ENCODE data around the gene CD300LF. TPM values are rescaled to one million over a fixed set of nuclear protein-coding genes. Genes with fewer than 3 reads are reported as not detected.

The CD300LF gene
- total RNA-seq (2014; rRNA removed; shearing (Covaris generic)): not detected in 2 replicates

- DNase-seq (ENCODE audit: low read depth): no peak
Observed at GRCh38 chr17:74712756-74713155, at the start of gene CD300LF. Gene CD300LF, minus strand, starts transcription at chr17:74712923. Its CDS starts 57 bp downstream, at chr17:74712866.

GRCh38 chr17:74761931-74762330 lies 49.2 kb upstream of the CD300LF start:
- DNase-seq (ENCODE audit: low read depth): no peak

DNA sequence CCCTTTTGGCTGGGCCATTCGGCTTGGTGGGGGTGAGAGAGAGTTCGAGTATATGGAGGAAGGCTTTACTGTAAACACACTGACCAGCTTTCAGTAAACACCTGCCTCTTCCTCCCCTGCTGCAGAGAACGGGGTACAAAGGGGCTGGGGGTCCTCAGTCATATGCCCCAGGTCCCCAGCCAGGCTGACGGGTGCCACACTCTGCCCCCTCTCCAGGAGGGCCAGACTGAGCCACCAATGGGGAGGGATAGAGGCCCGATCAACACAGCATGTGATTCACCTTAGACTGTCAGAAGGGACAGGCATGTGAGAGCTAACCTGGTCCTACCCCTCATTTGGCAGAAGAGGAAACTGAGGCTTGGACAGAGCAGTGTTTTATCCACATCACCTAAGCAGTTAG lies 48.7 kb upstream of the CD300LF start:
- DNase-seq (ENCODE audit: low read depth): no peak

DNA sequence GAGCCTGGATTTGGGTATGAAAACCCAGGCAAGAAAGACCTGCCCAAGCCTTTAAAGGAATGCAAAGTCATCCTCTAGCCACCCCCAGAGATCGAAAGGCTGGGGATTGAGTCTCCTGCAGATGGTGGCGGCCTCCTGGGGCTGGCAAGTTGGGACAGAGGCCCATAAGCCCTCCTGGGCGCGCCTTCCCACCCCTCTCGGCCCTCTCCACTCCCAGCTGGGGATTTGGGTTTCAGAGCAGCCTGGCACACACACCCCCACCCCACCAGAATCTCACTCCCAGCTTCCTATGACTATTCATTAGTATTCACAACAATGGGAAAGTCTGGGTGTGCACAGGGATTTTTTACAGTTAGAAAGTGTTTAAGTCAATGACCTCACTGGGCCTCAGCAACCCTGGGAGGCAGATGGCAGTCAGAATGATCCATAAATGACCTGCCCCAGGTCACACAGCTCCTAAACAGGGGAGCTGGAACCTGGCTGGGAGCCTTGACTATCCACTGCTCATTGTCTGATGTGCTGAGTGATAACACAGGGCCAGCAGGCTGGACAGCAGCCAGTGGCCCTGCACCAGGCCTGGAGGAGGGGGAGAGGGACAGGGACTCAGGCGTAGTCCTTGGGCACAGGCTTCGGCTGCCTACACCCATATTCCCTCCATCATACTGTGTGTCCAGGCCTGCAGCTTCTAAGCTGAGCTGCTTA lies 47.8 kb upstream of the CD300LF start:
- peak; percentile 57 for DNase-seq (ENCODE audit: low read depth)

DNA sequence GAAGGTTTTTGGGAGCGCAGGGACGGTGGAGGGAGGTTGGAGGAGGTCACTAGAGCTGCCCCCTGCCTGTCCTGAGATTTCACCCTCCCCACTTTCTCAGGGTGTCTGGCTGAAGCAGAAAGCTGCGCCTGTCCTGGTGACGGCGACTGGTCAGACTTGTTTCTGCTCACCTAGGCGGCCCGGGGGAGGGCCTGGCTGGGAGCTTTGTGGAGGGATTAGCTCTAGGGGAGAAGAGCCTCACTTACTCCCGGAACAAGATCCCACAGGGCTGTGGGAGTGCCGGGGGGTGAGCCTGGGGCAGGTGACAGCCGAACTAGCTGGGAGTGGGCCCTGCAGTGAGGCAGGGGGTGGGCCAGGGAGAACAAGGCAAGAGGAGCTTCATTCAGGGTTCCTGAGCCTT lies 47.2 kb upstream of the CD300LF start:
- DNase-seq (ENCODE audit: low read depth): no peak

DNA sequence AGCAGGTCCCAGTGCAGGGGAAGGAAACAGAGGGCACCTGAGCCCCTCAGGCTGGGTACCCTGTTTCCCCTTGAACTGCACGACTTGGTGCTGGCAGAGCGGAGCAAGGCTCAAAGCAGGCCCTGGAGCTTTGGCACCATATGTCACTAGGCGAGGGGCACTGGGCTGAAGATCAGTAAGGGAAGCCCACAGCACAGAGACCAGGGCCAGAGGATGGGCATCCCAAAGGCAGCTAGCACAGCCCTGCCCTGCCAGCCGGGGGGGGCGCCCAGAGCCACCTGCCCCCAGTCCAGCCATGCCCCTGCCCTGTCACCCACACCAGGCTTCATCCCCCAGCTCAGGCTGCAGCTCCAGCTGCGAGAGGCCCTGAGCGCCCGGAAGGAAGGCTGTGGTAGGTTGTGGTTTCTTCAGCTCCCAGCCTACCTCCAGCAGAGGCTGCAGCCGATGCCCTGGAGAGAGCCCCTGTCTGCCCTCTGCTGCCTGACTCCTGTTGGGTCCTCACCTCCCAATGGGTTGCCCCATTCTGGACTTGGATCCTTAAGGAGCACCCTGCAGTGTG lies 46.6 kb upstream of the CD300LF start:
- DNase-seq (ENCODE audit: low read depth): peak; percentile 56

DNA sequence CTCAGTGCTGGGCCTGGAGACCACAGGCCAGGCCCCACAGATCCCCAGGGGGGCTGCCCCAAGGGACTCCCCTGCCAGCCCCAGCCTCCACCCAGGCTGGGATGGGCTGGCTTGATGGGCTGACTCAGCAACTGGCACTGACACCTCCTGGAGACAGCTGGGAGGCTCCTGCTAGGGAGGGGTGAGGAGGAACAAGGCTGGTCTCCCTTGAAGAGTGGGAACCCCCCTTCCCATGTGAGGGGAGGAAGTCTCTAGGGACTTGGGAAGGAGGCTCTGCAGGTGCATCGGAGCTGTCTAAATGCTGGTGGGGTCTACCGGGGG lies 46.1 kb upstream of the CD300LF start:
- DNase-seq (ENCODE audit: low read depth): peak; percentile 52

DNA sequence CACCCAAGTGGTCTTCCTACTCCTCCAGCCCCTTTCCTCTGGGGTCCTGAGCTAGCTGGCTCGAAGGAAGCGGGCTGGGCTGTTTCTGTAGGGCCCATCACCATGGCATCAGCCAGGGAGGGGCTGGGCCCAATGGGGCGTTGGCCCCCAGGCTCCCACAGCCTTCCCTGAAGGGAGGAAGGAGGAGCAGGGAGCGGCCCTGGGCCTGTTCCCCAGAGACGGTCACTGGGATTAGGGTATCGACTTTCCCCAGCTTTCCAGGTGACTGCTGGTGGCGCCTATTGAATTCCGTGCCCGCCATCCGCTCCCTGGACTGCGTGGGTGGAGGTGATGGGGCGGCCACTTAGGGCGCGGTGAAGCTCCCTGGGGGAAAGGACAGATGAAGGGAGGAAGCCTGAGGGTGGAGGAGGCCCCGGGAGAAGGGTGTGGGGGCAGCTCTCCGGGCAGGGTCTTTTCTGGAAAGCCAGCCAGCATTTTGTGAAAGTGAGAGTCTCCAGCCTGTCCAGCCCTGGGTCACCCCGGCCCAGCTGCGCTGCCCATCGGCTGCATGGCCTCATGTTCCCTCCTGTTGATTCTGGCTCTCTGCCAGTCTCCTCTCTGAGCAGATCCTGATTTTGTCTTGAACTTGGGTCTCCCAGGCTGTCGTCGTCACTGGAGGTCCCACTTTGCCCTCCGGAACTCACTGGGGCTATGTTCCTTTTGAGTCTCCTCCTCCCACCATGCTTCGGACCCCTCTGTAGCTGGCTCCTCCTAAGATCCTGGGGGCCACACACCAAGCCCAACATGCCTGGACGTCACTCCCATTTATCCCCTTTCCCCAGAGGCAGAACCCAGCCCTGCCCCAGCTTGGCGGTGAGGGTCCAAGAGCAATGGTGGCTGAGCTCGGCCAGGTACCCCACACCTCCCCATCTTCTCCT lies 45.5 kb upstream of the CD300LF start:
- DNase-seq (ENCODE audit: low read depth): no peak

DNA sequence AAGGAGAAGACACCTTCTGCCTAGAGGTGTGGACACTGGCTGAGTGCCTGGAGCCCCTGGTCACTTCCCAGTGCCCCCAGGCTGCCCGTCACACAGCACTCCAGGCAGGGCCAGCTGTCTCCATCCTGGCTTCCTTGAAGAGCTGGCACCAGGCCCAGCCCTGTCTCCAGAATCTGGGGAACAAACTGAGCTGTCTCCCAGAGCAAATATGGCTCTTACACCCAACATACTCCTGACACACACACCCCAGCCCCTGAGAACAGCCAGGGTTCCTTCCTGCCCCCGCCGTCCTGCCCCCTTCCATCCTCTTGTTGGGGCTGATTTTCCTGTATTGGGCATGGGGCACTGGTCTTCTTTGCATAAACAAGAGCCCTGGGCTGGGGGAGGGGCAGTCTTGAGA lies 44.8 kb upstream of the CD300LF start:
- DNase-seq (ENCODE audit: low read depth): peak; percentile 67

GRCh38 chr17:74756891-74757290 lies 44.2 kb upstream of the CD300LF start:
- no peak for DNase-seq (ENCODE audit: low read depth)

- DNase-seq (ENCODE audit: low read depth): no peak
Observed at GRCh38 chr17:74755533-74755932, 42.8 kb upstream of the CD300LF start.

DNA sequence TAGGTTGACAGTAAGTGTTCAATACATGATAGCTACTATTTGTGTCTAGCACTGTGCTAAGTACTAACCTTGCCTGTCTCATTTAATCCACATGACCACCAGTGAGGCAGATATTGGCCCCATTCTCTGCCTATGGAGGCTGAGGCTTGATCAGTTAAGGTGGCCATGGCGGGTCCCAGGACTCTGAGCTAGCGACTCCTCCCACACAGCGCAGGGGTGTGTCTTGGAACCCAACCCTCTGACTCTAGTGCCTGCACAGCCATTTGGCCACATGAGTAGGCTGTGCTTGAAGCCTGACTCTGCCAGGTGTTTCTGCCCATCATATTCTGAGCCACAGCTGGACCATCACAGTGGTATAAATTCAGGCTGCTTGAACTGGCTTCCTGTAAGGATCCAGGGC lies 42.1 kb upstream of the CD300LF start:
- no peak for DNase-seq (ENCODE audit: low read depth)

- DNase-seq (ENCODE audit: low read depth): no peak
Observed at GRCh38 chr17:74752822-74753401, 40.2 kb upstream of the CD300LF start.

- no peak for DNase-seq (ENCODE audit: low read depth)
Observed at GRCh38 chr17:74752415-74752814, 39.7 kb upstream of the CD300LF start.

DNA sequence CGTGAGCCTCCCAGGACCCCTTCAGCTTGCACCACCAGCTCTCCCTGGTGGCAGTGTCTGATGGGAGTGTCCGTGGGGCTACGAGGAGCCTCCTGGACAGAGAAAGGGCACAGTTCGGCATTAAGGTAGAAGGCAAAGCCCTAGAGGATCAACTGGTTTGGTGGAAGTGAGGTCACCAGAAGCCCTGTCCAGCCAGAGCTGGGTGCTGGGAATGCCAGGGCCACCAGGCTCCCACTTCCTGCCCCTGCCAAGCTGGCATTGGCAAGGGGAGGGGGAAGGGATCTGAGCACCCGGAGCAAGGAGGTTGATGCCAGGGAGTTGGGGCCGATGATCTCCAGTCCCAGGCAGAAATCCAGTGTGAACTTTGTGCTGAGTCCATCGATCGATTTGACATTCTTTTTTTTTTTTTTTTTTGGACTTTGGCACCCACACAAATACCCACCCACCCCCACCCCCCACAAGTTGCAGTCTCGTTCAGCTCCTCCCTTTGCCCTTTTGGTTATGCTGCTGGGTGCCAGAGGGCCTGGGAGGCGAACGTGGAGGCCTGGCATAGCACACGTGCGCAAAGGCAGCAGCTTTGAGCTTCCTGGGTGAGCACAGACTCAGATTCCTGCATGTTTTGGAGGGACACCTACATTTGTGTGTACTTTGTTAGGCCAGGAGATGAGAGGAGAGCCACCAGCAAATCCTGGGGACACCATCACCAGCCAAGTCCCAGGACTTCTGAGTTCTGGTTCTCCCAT lies 37.8 kb upstream of the CD300LF start:
- DNase-seq (ENCODE audit: low read depth): peak; percentile 55

DNA sequence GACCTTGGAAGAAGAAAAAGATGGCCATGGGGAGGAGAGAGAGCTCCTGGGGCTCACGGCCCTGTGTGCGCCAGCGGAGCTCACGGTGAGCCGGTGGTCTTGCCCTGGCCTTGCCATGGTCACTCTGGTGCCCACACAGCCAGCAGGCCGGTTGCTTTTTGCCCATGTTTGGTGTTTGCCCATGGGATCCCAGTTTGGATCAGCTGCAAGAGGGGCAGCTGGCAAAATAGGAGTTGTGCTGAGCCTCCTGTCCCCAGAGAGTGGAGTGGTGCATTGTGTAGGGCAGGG lies 37.3 kb upstream of the CD300LF start:
- DNase-seq (ENCODE audit: low read depth): no peak

GRCh38 chr17:74749279-74750038 lies 36.7 kb upstream of the CD300LF start:
- DNase-seq (ENCODE audit: low read depth): peak; percentile 68

DNA sequence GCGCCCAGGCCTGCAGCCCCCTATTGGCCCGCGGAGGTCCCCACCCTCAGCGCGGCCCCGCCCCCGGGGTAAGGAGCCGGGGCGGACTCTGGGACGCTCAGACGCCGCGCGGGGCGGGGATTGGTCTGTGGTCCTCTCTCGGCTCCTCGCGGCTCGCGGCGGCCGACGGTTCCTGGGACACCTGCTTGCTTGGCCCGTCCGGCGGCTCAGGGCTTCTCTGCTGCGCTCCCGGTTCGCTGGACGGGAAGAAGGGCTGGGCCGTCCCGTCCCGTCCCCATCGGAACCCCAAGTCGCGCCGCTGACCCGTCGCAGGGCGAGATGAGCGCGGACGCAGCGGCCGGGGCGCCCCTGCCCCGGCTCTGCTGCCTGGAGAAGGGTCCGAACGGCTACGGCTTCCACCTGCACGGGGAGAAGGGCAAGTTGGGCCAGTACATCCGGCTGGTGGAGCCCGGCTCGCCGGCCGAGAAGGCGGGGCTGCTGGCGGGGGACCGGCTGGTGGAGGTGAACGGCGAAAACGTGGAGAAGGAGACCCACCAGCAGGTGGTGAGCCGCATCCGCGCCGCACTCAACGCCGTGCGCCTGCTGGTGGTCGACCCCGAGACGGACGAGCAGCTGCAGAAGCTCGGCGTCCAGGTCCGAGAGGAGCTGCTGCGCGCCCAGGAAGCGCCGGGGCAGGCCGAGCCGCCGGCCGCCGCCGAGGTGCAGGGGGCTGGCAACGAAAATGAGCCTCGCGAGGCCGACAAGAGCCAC lies 36.0 kb upstream of the CD300LF start, which contains the start of gene NHERF1:
Gene NHERF1, plus strand, starts transcription at position 100 of the 750 bp plus-strand sequence. Its CDS starts 219 bp downstream, at position 319.
- DNase-seq (ENCODE audit: low read depth): peak; percentile 90

DNA sequence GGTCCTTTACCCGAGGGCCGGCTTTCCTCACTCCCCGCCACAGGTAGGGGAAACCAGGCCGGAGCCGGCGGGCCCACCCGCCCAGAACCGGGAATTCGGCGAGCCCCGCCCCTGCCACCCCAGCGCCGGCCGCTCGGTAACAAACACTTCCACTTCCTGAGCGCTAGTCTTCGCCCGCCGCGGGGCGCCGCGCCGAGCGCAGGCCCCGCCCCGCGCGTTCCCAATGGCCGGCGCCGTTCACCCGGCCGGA lies 35.5 kb upstream of the CD300LF start:
- no peak for DNase-seq (ENCODE audit: low read depth)

GRCh38 chr17:74746922-74747321 lies 34.2 kb upstream of the CD300LF start:
- no peak for DNase-seq (ENCODE audit: low read depth)

DNA sequence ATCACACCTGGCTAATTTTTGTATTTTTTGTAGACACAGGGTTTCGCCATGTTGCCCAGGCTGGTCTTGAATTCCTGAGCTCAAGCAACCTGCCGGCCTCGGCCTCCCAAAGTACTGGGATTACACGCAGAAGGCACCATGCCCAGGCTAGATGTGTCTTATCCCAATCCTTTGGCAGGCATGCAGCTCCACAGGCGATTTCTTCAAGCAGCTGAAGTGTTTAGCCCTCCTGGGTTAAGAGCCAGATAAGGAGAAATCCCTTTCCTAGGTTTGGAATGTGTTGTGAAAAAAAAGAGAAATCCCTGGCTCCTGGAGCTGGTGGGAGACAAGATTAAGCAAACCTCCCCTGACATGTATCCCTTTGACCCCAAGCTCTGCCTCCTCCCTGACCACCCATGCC lies 33.7 kb upstream of the CD300LF start:
- no peak for DNase-seq (ENCODE audit: low read depth)
